SK-N-SH (cell line): ENCODE data around the gene INPP5A. TPM values are rescaled to one million over a fixed set of nuclear protein-coding genes. Genes with fewer than 3 reads are reported as not detected.

Experiments
- CTCF ChIA-PET: fragments of 300-600, 350-600 bp; formaldehyde crosslinking; extraction: SDS; loops from one replicate; lab custom pipeline; 2021; lab: Yijun Ruan, JAX
- POLR2A ChIA-PET: fragments of 350-600 bp; sonication (Branson Sonifier 250); formaldehyde crosslinking; extraction: SDS; loops from one replicate; lab custom pipeline; 2020; ENCODE audit warnings: antibody characterized with exemption, inconsistent platforms; lab: Yijun Ruan, JAX
- DNase-seq: peaks from one replicate; pipeline ENCODE4 v3.0.0; 2012
- H2AFZ ChIP-seq: fragments of 200-600 bp; sonication (generic); 2 replicates; pipeline ENCODE4 v1.8.1; 2016; ENCODE audit warnings: antibody characterized with exemption, mild to moderate bottlenecking, low read depth
- H3F3A ChIP-seq: fragments of 200-600 bp; sonication (generic); replicated peaks from 2 replicates; pipeline ENCODE3; 2016; ENCODE audit warnings: antibody characterized with exemption, mild to moderate bottlenecking; ENCODE audit not compliant: insufficient read depth
- H3K27ac ChIP-seq, 2 experiments: fragments of 200-500 bp in 1 of 2; fragments of 200-600 bp in 1 of 2; sonication (Bioruptor generic) in 1 of 2; sonication (generic), shearing (Covaris generic) in 1 of 2; 2 replicates each; pipeline versions ENCODE4 v1.5.1 to v1.6.1; 2014 to 2016; ENCODE audit warnings: low read depth in 2 of 2, inconsistent platforms in 1 of 2, low read length in 1 of 2, mild to moderate bottlenecking in 1 of 2, mixed read lengths in 1 of 2
- H3K27me3 ChIP-seq: fragments of 200-600 bp; sonication (generic), shearing (Covaris generic); 2 replicates; pipeline ENCODE4 v1.6.1; 2016; ENCODE audit warnings: mixed run types; ENCODE audit not compliant: insufficient read depth
- H3K36me3 ChIP-seq, 2 experiments: fragments of 200-500 bp in 1 of 2; fragments of 200-600 bp in 1 of 2; sonication (Bioruptor generic) in 1 of 2; sonication (generic) in 1 of 2; replicated peaks in 1 of 2; 2 replicates each; pipeline versions ENCODE3 to v1.5.1; 2014 to 2016; ENCODE audit warnings: low read length in 1 of 2, mild to moderate bottlenecking in 1 of 2; ENCODE audit not compliant: insufficient read depth in 2 of 2, control insufficient read depth in 1 of 2
- H3K4me1 ChIP-seq, 2 experiments: fragments of 200-500 bp in 1 of 2; fragments of 200-600 bp in 1 of 2; sonication (Bioruptor generic) in 1 of 2; sonication (generic), shearing (Covaris generic) in 1 of 2; 2 replicates each; pipeline versions ENCODE4 v1.5.1 to v1.6.1; 2014 to 2016; ENCODE audit warnings: low read depth in 1 of 2, low read length in 1 of 2, mixed run types in 1 of 2; ENCODE audit not compliant: insufficient read depth in 2 of 2, control insufficient read depth in 1 of 2
- H3K4me2 ChIP-seq: fragments of 200-600 bp; sonication (generic), shearing (Covaris generic); 2 replicates; pipeline ENCODE4 v1.6.1; 2017; ENCODE audit warnings: mixed run types
- H3K4me3 ChIP-seq, 2 experiments: fragments of 200-500 bp in 1 of 2; fragments of 200-600 bp in 1 of 2; sonication (Bioruptor generic) in 1 of 2; sonication (generic), shearing (Covaris generic) in 1 of 2; 2 replicates each; pipeline versions ENCODE4 v1.5.1 to v1.8.1; 2014 to 2016; ENCODE audit warnings: low read depth in 2 of 2, inconsistent platforms in 1 of 2, low read length in 1 of 2, mild to moderate bottlenecking in 1 of 2, mixed read lengths in 1 of 2, moderate library complexity in 1 of 2
- H3K79me2 ChIP-seq: fragments of 200-600 bp; sonication (generic); 2 replicates; pipeline ENCODE4 v1.8.1; 2017; ENCODE audit warnings: mild to moderate bottlenecking; ENCODE audit not compliant: insufficient read depth
- H3K9ac ChIP-seq: fragments of 200-600 bp; sonication (generic); 2 replicates; pipeline ENCODE4 v1.6.1; 2017; ENCODE audit warnings: mixed run types
- H3K9me2 ChIP-seq: fragments of 200-600 bp; sonication (generic); 2 replicates; pipeline ENCODE4 v1.6.1; 2017; ENCODE audit warnings: mixed run types
- H3K9me3 ChIP-seq: fragments of 200-600 bp; sonication (generic); 2 replicates; pipeline ENCODE4 v1.6.1; 2017; ENCODE audit warnings: mixed run types, mild to moderate bottlenecking, moderate library complexity
- H4K20me1 ChIP-seq: fragments of 200-600 bp; sonication (generic); 2 replicates; pipeline ENCODE4 v1.6.1; 2017; ENCODE audit warnings: mild to moderate bottlenecking, mixed run types; ENCODE audit not compliant: insufficient read depth
- CHD2 ChIP-seq: fragments of 150-350 bp; IDR thresholded peaks from 2 replicates; pipeline ENCODE4 v1.6.1; 2018; ENCODE audit warnings: low read length; ENCODE audit not compliant: partially characterized antibody
- EP300 ChIP-seq, 2 experiments: IDR thresholded peaks; 2 replicates each; pipeline versions ENCODE4 v1.4.0 to v1.6.1; 2012; ENCODE audit warnings: borderline replicate concordance in 1 of 2, low read depth in 1 of 2, low read length in 1 of 2
- FOXJ3 ChIP-seq: sonication (generic); formaldehyde crosslinking; IDR thresholded peaks from 2 replicates; pipeline ENCODE4 v1.5.1; 2020; ENCODE audit warnings: mild to moderate bottlenecking, missing genetic modification reagents
- FOXM1 ChIP-seq: IDR thresholded peaks from 2 replicates; pipeline ENCODE4 v1.4.0; 2012; ENCODE audit warnings: low read depth, mild to moderate bottlenecking
- GATA2 ChIP-seq: sonication (generic); formaldehyde crosslinking; IDR thresholded peaks from 2 replicates; pipeline ENCODE4 v1.5.0; 2020; ENCODE audit warnings: mild to moderate bottlenecking, missing genetic modification reagents
- JUND ChIP-seq: IDR thresholded peaks from 2 replicates; pipeline ENCODE4 v1.4.0; 2012
- MXI1 ChIP-seq: IDR thresholded peaks from 2 replicates; pipeline ENCODE4 v1.6.1; 2012; ENCODE audit warnings: mild to moderate bottlenecking, low read depth, low read length, improper control_type of control experiment
- POLR2AphosphoS5 ChIP-seq: IDR thresholded peaks from 2 replicates; pipeline ENCODE4 v1.6.1; 2012; ENCODE audit warnings: low read depth, low read length
- RFX5 ChIP-seq: IDR thresholded peaks from 2 replicates; pipeline ENCODE4 v1.6.1; 2012; ENCODE audit warnings: mild to moderate bottlenecking, improper control_type of control experiment, low read length
- RXRA ChIP-seq: IDR thresholded peaks from 2 replicates; pipeline ENCODE4 v1.4.0; 2012; ENCODE audit warnings: low read depth, mild to moderate bottlenecking, borderline replicate concordance
- SIN3A ChIP-seq: IDR thresholded peaks from 2 replicates; pipeline ENCODE4 v1.6.1; 2012; ENCODE audit warnings: low read depth, mild to moderate bottlenecking, low read length, moderate library complexity, borderline replicate concordance
- TCF12 ChIP-seq: IDR thresholded peaks from 2 replicates; pipeline ENCODE4 v1.4.0; 2012
- TEAD4 ChIP-seq: IDR thresholded peaks from 2 replicates; pipeline ENCODE4 v1.4.0; 2012; ENCODE audit warnings: mild to moderate bottlenecking, borderline replicate concordance; ENCODE audit not compliant: insufficient read depth
- YY1 ChIP-seq: IDR thresholded peaks from 2 replicates; pipeline ENCODE4 v1.4.0; 2012; ENCODE audit warnings: low read depth, mild to moderate bottlenecking
- WGBS: methylation state at CpG from one replicate; pipeline ENCODE4 v1.1.6; 2017; ENCODE audit warnings: low lambda C conversion rate; 5-methylcytosine and 5-hydroxymethylcytosine counted together
- polyA plus RNA-seq, 3 experiments: library from polyadenylated mRNA; depleted of rRNA; stranded (reverse); fragments of >200 nt; gene quantifications; 2 replicates each; pipeline ENCODE4 v1.2.3, GENCODE V29; 2012
- TF ChIP-seq, protein P1 (sequence below): IDR thresholded peaks from 2 replicates; pipeline ENCODE4 v1.6.1; 2012; ENCODE audit warnings: mild to moderate bottlenecking, low read depth, low read length, moderate library complexity
- TF ChIP-seq, protein P2 (sequence below): IDR thresholded peaks from 2 replicates; pipeline ENCODE4 v1.4.0; 2012; ENCODE audit warnings: low read depth, borderline replicate concordance
- TF ChIP-seq, protein P3 (sequence below): IDR thresholded peaks from 2 replicates; pipeline ENCODE4 v1.4.0; 2012; ENCODE audit warnings: low read depth, borderline replicate concordance
- TF ChIP-seq, protein P4 (sequence below): IDR thresholded peaks from 2 replicates; pipeline ENCODE4; 2012
- TF ChIP-seq, protein P5 (sequence below): fragments of 150-350 bp; IDR thresholded peaks from 2 replicates; pipeline ENCODE4 v1.6.1; 2017; ENCODE audit warnings: antibody characterized with exemption, low read length, low read depth, borderline replicate concordance
- TF ChIP-seq, protein P6 (sequence below): IDR thresholded peaks from 2 replicates; pipeline ENCODE4 v1.4.0; 2012; ENCODE audit warnings: low read depth

The INPP5A gene
- polyA plus RNA-seq, 1 of the 3 experiments (the other 2 are of a cell fraction) = 12.0 TPM

DNA sequence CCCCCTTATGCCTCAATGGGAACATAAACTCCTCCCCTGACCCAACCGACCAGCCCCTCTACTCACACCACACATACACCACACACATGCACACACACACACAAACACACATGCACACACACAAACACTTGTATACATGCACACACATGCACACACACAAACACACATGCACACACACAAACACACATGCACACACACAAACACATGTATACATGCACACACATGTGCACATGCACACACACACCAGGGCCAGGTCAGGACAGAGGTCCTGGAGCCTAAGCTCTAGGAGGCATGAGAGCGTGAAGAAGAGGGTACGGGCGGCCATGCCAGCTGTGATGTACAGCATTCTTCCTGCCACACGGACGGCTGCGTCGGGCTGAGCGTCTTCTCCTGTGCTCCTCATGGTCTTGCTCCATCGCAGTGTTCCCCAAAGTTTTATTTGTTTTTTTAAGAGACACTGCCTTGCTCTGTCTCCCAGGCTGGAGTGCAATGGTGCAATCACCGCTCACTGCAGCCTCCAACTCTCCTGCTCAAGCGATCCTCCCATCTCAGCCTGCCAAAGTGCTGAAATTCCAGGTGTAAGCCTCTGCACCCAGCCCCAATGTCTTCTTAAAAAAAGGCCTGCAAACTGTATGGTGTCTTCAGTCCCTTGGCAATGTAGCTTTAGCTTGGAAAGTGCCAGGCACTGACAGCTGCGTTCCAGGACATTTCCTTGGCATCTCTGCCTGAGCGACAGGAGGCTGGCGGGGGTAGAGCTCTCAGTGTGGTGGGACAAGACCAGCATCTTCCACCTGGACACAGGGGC is 38.8 kb upstream of the INPP5A start (continued):
- TF ChIP-seq TCF12 (no peak), SIN3A (no peak), TEAD4 (no peak)

DNA sequence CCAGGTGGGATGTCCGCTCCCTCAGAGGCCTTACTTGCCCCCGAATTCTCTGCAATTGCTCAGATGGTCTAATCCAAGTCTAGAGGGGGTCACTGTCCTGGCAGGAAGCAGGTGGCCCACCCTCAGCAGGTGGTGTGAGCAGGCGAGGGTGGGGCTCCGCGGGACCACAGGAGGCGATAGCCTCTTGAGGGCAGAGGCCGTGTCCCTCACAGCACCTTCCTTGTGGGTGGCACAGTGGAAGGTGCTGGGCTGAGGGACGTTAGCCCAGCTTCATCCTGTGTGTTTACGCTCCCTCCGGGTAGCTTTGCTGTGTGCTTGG is 38.3 kb upstream of the INPP5A start:
- TF ChIP-seq FOXJ3 (CRISPR knock-in tag) (no peak), SIN3A (no peak), YY1 (no peak), EP300 (IDR thresholded peaks at IDR 0.05; ENCODE audit: borderline replicate concordance in 1 of 2, low read depth in 1 of 2, low read length in 1 of 2) (no peak), GATA2 (CRISPR knock-in tag) (no peak), RFX5 (no peak), POLR2AphosphoS5 (no peak), MXI1 (no peak), JUND (no peak), CHD2 (no peak), TCF12 (no peak), FOXM1 (no peak), RXRA (no peak)
- TF ChIP-seq, protein P1, sequence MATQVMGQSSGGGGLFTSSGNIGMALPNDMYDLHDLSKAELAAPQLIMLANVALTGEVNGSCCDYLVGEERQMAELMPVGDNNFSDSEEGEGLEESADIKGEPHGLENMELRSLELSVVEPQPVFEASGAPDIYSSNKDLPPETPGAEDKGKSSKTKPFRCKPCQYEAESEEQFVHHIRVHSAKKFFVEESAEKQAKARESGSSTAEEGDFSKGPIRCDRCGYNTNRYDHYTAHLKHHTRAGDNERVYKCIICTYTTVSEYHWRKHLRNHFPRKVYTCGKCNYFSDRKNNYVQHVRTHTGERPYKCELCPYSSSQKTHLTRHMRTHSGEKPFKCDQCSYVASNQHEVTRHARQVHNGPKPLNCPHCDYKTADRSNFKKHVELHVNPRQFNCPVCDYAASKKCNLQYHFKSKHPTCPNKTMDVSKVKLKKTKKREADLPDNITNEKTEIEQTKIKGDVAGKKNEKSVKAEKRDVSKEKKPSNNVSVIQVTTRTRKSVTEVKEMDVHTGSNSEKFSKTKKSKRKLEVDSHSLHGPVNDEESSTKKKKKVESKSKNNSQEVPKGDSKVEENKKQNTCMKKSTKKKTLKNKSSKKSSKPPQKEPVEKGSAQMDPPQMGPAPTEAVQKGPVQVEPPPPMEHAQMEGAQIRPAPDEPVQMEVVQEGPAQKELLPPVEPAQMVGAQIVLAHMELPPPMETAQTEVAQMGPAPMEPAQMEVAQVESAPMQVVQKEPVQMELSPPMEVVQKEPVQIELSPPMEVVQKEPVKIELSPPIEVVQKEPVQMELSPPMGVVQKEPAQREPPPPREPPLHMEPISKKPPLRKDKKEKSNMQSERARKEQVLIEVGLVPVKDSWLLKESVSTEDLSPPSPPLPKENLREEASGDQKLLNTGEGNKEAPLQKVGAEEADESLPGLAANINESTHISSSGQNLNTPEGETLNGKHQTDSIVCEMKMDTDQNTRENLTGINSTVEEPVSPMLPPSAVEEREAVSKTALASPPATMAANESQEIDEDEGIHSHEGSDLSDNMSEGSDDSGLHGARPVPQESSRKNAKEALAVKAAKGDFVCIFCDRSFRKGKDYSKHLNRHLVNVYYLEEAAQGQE = no peak
- TF ChIP-seq, protein P2, sequence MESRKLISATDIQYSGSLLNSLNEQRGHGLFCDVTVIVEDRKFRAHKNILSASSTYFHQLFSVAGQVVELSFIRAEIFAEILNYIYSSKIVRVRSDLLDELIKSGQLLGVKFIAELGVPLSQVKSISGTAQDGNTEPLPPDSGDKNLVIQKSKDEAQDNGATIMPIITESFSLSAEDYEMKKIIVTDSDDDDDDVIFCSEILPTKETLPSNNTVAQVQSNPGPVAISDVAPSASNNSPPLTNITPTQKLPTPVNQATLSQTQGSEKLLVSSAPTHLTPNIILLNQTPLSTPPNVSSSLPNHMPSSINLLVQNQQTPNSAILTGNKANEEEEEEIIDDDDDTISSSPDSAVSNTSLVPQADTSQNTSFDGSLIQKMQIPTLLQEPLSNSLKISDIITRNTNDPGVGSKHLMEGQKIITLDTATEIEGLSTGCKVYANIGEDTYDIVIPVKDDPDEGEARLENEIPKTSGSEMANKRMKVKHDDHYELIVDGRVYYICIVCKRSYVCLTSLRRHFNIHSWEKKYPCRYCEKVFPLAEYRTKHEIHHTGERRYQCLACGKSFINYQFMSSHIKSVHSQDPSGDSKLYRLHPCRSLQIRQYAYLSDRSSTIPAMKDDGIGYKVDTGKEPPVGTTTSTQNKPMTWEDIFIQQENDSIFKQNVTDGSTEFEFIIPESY = no peak
- TF ChIP-seq, protein P3, sequence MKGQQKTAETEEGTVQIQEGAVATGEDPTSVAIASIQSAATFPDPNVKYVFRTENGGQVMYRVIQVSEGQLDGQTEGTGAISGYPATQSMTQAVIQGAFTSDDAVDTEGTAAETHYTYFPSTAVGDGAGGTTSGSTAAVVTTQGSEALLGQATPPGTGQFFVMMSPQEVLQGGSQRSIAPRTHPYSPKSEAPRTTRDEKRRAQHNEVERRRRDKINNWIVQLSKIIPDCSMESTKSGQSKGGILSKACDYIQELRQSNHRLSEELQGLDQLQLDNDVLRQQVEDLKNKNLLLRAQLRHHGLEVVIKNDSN = no peak
- TF ChIP-seq, protein P4, sequence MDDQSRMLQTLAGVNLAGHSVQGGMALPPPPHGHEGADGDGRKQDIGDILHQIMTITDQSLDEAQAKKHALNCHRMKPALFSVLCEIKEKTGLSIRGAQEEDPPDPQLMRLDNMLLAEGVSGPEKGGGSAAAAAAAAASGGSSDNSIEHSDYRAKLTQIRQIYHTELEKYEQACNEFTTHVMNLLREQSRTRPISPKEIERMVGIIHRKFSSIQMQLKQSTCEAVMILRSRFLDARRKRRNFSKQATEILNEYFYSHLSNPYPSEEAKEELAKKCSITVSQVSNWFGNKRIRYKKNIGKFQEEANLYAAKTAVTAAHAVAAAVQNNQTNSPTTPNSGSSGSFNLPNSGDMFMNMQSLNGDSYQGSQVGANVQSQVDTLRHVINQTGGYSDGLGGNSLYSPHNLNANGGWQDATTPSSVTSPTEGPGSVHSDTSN = no peak
- TF ChIP-seq, protein P5, sequence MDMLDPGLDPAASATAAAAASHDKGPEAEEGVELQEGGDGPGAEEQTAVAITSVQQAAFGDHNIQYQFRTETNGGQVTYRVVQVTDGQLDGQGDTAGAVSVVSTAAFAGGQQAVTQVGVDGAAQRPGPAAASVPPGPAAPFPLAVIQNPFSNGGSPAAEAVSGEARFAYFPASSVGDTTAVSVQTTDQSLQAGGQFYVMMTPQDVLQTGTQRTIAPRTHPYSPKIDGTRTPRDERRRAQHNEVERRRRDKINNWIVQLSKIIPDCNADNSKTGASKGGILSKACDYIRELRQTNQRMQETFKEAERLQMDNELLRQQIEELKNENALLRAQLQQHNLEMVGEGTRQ = no peak
- TF ChIP-seq, protein P6, sequence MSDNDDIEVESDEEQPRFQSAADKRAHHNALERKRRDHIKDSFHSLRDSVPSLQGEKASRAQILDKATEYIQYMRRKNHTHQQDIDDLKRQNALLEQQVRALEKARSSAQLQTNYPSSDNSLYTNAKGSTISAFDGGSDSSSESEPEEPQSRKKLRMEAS = no peak
- H3F3A ChIP-seq = no peaks in the 10 kb centered on the region
- no peak overlapping the region for H3K9ac ChIP-seq
- no peaks in the 10 kb centered on the region for H3K9me2 ChIP-seq
- no peaks in the 10 kb centered on the region for H3K36me3 ChIP-seq
- ChIA-PET CTCF (interaction anchor here (1.3 kb wide), 1 partner anchor 19 kb away, joined by 4 read pairs; no protein-coding TSS in a partner anchor), POLR2A (no interaction called here)
- no peak overlapping the region for H3K27ac ChIP-seq
- no peaks in the 10 kb centered on the region for H3K9me3 ChIP-seq
- H2AFZ ChIP-seq = no peak overlapping the region
- H3K79me2 ChIP-seq = no peaks in the 10 kb centered on the region
- H3K4me3 ChIP-seq = no peak overlapping the region
- H3K4me2 ChIP-seq = no peak overlapping the region
- 40% methylated on average over 5 of the region's 10 CpGs for WGBS
- peaks cover 0 to 8% of the 10 kb centered on the region in 2 experiments; a peak in 1 of 4 replicates for H3K4me1 ChIP-seq
- H3K27me3 ChIP-seq = peaks cover 4% of the 10 kb centered on the region; the same call in 1 of the 2 replicates
- DNase-seq = no peak
- H4K20me1 ChIP-seq = no peaks in the 10 kb centered on the region
